DOHH2 (cell line): ENCODE measurements around the gene HMG20A.

ENCODE experiments used
- CTCF ChIP-seq: fragments of 200-600 bp; sonication (generic); IDR thresholded peaks from one replicate; pipeline ENCODE4 v1.5.1; 2014; ENCODE audit warnings: antibody characterized with exemption, mild to moderate bottlenecking, low read depth, low read length; ENCODE audit not compliant: poor library complexity, severe bottlenecking
- EZH2phosphoT487 ChIP-seq: fragments of 200-600 bp; sonication (generic); IDR thresholded peaks from 2 replicates; pipeline ENCODE4 v1.6.1; 2017; ENCODE audit warnings: borderline replicate concordance, mild to moderate bottlenecking, antibody characterized with exemption, low read length, moderate library complexity, mixed read lengths

- TF ChIP-seq CTCF (no peak), EZH2phosphoT487 (no peak)
Measured at GRCh38 chr15:77511869-77512268, 91.2 kb downstream of the HMG20A start.
